UCSD-AML1 (cell line): ENCODE measurements around the gene CDH24.

Experiments
- DNase-seq: peaks from one replicate; lab custom pipeline; 2025; ENCODE audit not compliant: unreplicated experiment; lab: John Stamatoyannopoulos, UW

Gene CDH24

GRCh38 chr14:23090254-23090636, 32.9 kb upstream of the CDH24 start:
- DNase-seq = no peak

- DNase-seq = no peak
These were observed 32.4 kb upstream of the CDH24 start for GRCh38 chr14:23089498-23090253.

GRCh38 chr14:23086565-23086964, 29.2 kb upstream of the CDH24 start:
- DNase-seq = no peak

- DNase-seq = no peak
These were observed 28.1 kb upstream of the CDH24 start for GRCh38 chr14:23085458-23085857.

GRCh38 chr14:23080474-23080873, 23.2 kb upstream of the CDH24 start:
- no peak for DNase-seq

GRCh38 chr14:23079716-23080115, 22.4 kb upstream of the CDH24 start:
- DNase-seq = no peak

- no peak for DNase-seq
These were observed 21.4 kb upstream of the CDH24 start for GRCh38 chr14:23078692-23079116.

- DNase-seq = no peak
These were observed 20.6 kb upstream of the CDH24 start for GRCh38 chr14:23077962-23078361.

GRCh38 chr14:23076785-23077408, 19.6 kb upstream of the CDH24 start:
- DNase-seq = no peak

GRCh38 chr14:23074906-23075305, 17.6 kb upstream of the CDH24 start:
- no peak for DNase-seq

GRCh38 chr14:23071921-23072539, 14.7 kb upstream of the CDH24 start:
- DNase-seq = no peak

GRCh38 chr14:23071244-23071920, 14.1 kb upstream of the CDH24 start:
- DNase-seq = no peak

GRCh38 chr14:23070262-23071129, 13.2 kb upstream of the CDH24 start:
- DNase-seq = no peak

- DNase-seq = no peak
These were observed 12.1 kb upstream of the CDH24 start for GRCh38 chr14:23069413-23069806.

- no peak for DNase-seq
These were observed 11.6 kb upstream of the CDH24 start for GRCh38 chr14:23068789-23069412.

- no peak for DNase-seq
These were observed 10.8 kb upstream of the CDH24 start for GRCh38 chr14:23067847-23068788.

GRCh38 chr14:23066855-23067744, 9.8 kb upstream of the CDH24 start:
- no peak for DNase-seq

GRCh38 chr14:23066368-23066767, 9.0 kb upstream of the CDH24 start:
- DNase-seq = no peak
